Measurements from ENCODE around the gene FAM43B. TPM values are rescaled to one million over a fixed set of nuclear protein-coding genes. Genes with fewer than 3 reads are reported as not detected.

The FAM43B gene
- total RNA-seq, 1 donor from 2014 or later: 0.75 TPM

DNA sequence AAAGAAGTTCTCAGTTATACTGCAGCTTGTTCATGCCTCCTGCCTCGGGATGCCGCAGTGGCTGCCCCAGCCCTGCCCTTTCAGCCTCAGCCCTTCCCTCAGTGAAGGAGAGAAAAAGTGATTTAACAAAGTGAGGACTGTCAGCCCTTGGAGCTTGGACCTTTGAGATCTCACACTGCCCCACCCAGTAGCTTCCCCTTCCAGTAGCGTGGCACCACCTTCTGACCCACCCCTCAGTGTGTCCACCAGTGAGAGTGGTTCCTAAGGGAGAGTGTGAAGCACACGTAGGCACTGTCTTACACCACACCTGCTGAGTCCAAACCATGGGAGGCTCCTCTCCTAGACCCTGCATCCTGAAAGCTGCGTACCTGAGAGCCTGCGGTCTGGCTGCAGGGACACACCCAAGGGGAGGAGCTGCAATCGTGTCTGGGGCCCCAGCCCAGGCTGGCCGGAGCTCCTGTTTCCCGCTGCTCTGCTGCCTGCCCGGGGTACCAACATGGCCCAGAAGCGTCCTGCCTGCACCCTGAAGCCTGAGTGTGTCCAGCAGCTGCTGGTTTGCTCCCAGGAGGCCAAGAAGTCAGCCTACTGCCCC lies 36.4 kb downstream of the FAM43B start, which contains the start of gene CDA:
TSS of gene CDA (plus strand) at position 464 of the 592 bp plus-strand sequence. CDS start at position 497, 33 bp downstream.
- Mint-ChIP-seq H3K27ac (ENCODE audit: unreplicated experiment) (no peak within 1 kb of the TSS), H3K4me3 (no peak within 1 kb of the TSS), H3K27me3 (ENCODE audit: low read depth) (peaks cover 73% of the 10 kb centered on the region), H3K4me1 (no peaks in the 10 kb centered on the region), H3K9me3 (no peaks in the 10 kb centered on the region), H3K36me3 (ENCODE audit: low read depth) (no peaks in the 10 kb centered on the region)
- TF ChIP-seq, protein P1, sequence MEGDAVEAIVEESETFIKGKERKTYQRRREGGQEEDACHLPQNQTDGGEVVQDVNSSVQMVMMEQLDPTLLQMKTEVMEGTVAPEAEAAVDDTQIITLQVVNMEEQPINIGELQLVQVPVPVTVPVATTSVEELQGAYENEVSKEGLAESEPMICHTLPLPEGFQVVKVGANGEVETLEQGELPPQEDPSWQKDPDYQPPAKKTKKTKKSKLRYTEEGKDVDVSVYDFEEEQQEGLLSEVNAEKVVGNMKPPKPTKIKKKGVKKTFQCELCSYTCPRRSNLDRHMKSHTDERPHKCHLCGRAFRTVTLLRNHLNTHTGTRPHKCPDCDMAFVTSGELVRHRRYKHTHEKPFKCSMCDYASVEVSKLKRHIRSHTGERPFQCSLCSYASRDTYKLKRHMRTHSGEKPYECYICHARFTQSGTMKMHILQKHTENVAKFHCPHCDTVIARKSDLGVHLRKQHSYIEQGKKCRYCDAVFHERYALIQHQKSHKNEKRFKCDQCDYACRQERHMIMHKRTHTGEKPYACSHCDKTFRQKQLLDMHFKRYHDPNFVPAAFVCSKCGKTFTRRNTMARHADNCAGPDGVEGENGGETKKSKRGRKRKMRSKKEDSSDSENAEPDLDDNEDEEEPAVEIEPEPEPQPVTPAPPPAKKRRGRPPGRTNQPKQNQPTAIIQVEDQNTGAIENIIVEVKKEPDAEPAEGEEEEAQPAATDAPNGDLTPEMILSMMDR (conservative IDR thresholded peaks at IDR 0.05): no peak
- no peak for DNase-seq (ENCODE audit: low read depth, low spot score)

DNA sequence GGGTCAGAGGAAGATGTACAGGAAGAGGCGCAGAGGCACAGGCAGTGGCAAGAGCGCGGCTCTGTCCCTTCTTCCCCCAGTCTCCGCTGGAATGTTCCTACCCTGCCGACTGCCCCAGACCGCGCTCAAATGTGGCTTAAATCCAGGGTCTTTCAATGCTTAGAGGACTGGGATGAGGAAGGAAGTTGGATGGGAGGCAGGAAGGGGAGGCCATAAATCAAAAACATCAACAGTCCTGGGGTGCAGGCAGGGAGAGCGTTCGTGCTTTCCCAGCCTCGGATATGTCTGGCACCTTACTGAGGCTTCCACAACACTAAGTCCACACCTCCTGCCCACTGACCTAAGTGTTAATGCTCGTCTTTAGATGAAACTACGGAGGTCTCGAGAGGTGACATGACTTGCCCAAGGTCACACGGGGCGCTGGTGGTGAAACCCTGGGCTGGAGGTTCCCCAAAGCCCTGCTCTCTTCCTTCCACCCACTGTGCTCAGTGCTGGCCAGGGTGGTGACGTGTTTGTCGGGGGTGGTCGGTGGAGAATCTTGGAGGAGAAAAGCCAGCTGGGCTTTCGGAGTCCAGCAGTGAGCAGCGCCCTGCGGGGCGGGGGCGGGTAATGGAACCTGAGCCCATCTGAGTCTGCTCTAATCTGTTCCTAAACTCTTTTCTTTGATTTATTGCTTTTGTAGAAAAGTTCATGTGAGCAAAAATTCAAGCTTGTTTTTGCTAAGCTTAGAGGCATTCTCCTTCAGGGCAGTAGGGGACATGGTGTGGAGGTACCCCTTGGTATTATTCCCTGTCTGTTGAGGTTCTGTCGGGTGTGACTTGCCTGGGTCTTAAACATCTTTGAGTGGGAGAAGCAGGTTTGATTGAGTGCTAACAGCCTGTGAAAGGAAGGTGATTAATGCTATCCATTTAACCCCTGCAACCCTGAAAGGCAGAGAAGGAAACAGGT lies 37.2 kb downstream of the FAM43B start:
- no peaks in the 10 kb centered on the region for H3K9me3 Mint-ChIP-seq
- no peak overlapping the region for H3K4me3 Mint-ChIP-seq
- no peaks in the 10 kb centered on the region for H3K36me3 Mint-ChIP-seq (ENCODE audit: low read depth)
- no peak overlapping the region for H3K27ac Mint-ChIP-seq (ENCODE audit: unreplicated experiment)
- peaks cover 73% of the 10 kb centered on the region for H3K27me3 Mint-ChIP-seq (ENCODE audit: low read depth)
- TF ChIP-seq, protein P1 (conservative IDR thresholded peaks at IDR 0.05): no peak
- no peaks in the 10 kb centered on the region for H3K4me1 Mint-ChIP-seq
- DNase-seq (ENCODE audit: low read depth, low spot score): no peak

DNA sequence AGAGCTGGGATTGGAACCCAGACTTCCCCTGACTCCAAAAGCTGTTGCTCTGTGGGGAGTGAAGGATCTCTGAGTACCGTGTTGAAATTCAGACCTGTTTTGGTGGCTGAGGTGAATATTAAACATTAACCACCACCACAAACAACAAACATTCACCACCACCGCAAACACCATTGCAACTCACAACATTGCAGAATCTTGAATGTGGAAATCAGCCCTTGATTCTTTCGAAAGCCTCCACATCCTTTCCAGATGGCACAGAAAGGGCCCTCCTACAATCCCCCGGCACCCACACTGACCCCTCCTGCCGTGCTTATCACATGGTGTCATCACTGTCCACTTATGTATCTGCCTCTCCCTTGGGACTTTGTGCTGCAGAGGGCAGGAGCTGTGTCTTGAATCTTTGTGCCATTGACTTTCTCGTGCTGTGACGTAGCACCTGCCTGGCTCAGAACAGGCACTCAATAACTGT lies 38.0 kb downstream of the FAM43B start:
- TF ChIP-seq, protein P1 (conservative IDR thresholded peaks at IDR 0.05): no peak
- no peaks in the 10 kb centered on the region for H3K4me1 Mint-ChIP-seq
- no peak overlapping the region for H3K4me3 Mint-ChIP-seq
- H3K27ac Mint-ChIP-seq (ENCODE audit: unreplicated experiment): no peak overlapping the region
- no peaks in the 10 kb centered on the region for H3K9me3 Mint-ChIP-seq
- DNase-seq (ENCODE audit: low read depth, low spot score): no peak
- H3K36me3 Mint-ChIP-seq (ENCODE audit: low read depth): no peaks in the 10 kb centered on the region
- H3K27me3 Mint-ChIP-seq (ENCODE audit: low read depth): peaks cover 73% of the 10 kb centered on the region

GRCh38 chr1:20593756-20594155 lies 41.4 kb downstream of the FAM43B start:
- Mint-ChIP-seq H3K27me3 (ENCODE audit: low read depth) (peaks cover 52% of the 10 kb centered on the region), H3K4me1 (no peaks in the 10 kb centered on the region), H3K9me3 (no peaks in the 10 kb centered on the region), H3K36me3 (ENCODE audit: low read depth) (no peaks in the 10 kb centered on the region), H3K27ac (ENCODE audit: unreplicated experiment) (no peak overlapping the region), H3K4me3 (no peak overlapping the region)
- DNase-seq (ENCODE audit: low read depth, low spot score): no peak
- TF ChIP-seq, protein P1 (conservative IDR thresholded peaks at IDR 0.05): no peak

DNA sequence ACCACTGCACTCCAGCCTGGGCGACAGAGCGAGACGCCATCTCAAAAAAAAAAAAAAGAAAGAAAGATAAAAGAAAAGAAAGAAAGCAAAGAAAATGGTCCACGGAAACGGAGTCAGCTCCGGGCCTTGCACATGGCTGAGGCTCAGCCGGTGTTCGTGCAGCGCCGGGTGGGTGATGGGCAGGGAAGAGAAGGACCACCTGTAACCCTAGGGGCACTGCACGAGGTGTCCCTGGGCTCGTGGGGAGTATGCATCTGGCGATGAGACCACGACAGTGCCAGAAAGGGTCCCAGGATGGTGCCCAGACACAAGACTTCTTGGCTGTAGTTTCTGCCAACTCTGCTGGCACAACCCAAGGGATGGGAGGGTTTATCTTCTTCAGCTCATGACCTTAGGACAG lies 42.4 kb downstream of the FAM43B start:
- Mint-ChIP-seq H3K27ac (ENCODE audit: unreplicated experiment) (no peak overlapping the region), H3K27me3 (ENCODE audit: low read depth) (peaks cover 42% of the 10 kb centered on the region), H3K36me3 (ENCODE audit: low read depth) (no peaks in the 10 kb centered on the region), H3K4me3 (no peak overlapping the region), H3K4me1 (no peaks in the 10 kb centered on the region), H3K9me3 (no peaks in the 10 kb centered on the region)
- no peak for DNase-seq (ENCODE audit: low read depth, low spot score)
- TF ChIP-seq, protein P1 (conservative IDR thresholded peaks at IDR 0.05): no peak
